Measurements from ENCODE around the gene UTF1. TPM values are rescaled to one million over a fixed set of nuclear protein-coding genes. Genes with fewer than 3 reads are reported as not detected.

Gene UTF1
- total RNA-seq, 3 donors from 2014 or later = not detected

- peaks cover 0 to 23% of the 10 kb centered on the region in 2 donors for H3K27me3 ChIP-seq
- peaks cover 0 to 9% of the 10 kb centered on the region in 2 donors for H3K4me1 ChIP-seq
- H3K9me3 ChIP-seq = no peaks in the 10 kb centered on the region
- DNase-seq (ENCODE audit: low spot score in 2 of 2) = no peak
- H3K27ac ChIP-seq = no peak overlapping the region
- no peak overlapping the region for H3K4me3 ChIP-seq
- no peak for TF ChIP-seq POLR2A (IDR thresholded peaks at IDR 0.05)
- no peak for TF ChIP-seq POLR2AphosphoS5 (IDR thresholded peaks at IDR 0.05)
- TF ChIP-seq CTCF (IDR thresholded peaks at IDR 0.05) = no peak
- intact Hi-C loops (cut with DNase I; ENCODE audit: low total_unique reads) = no loop called here
- H3K36me3 ChIP-seq = no peaks in the 10 kb centered on the region
Measured at GRCh38 chr10:133273534-133274143, 43.6 kb downstream of the UTF1 start.

GRCh38 chr10:133274751-133275683 is 45.0 kb downstream of the UTF1 start:
- H3K4me3 ChIP-seq = peak overlapping the region in 1 of 3 donors; percentile 54

GRCh38 chr10:133275684-133276092 is 45.7 kb downstream of the UTF1 start:
- intact Hi-C loops (cut with DNase I; ENCODE audit: low total_unique reads) = no loop called here
- Histone ChIP-seq H3K4me1 (peaks cover 0 to 9% of the 10 kb centered on the region in 2 donors), H3K4me3 (peak overlapping the region; percentile 7 to 54 (median 26)), H3K9me3 (no peaks in the 10 kb centered on the region), H3K36me3 (no peaks in the 10 kb centered on the region), H3K27ac (no peak overlapping the region), H3K27me3 (peaks cover 0 to 23% of the 10 kb centered on the region in 2 donors)
- no peak for TF ChIP-seq POLR2AphosphoS5 (IDR thresholded peaks at IDR 0.05)
- DNase-seq (ENCODE audit: low spot score in 2 of 2) = no peak

More at GRCh38 chr10:133274751-133275683, 45.0 kb downstream of the UTF1 start:
- DNase-seq (ENCODE audit: low spot score in 2 of 2) = no peak
- H3K9me3 ChIP-seq = no peaks in the 10 kb centered on the region
- intact Hi-C loops (cut with DNase I; ENCODE audit: low total_unique reads) = no loop called here
- no peaks in the 10 kb centered on the region for H3K36me3 ChIP-seq
- peaks cover 0 to 9% of the 10 kb centered on the region in 2 donors for H3K4me1 ChIP-seq
- TF ChIP-seq POLR2A (IDR thresholded peaks at IDR 0.05) = no peak
- TF ChIP-seq CTCF (IDR thresholded peaks at IDR 0.05) = no peak
- TF ChIP-seq POLR2AphosphoS5 (IDR thresholded peaks at IDR 0.05) = no peak
- peaks cover 0 to 23% of the 10 kb centered on the region in 2 donors for H3K27me3 ChIP-seq
- no peak overlapping the region for H3K27ac ChIP-seq

GRCh38 chr10:133276100-133276434 is 46.0 kb downstream of the UTF1 start:
- TF ChIP-seq POLR2AphosphoS5 (IDR thresholded peaks at IDR 0.05) = no peak
- TF ChIP-seq POLR2A (IDR thresholded peaks at IDR 0.05) = no peak
- TF ChIP-seq CTCF (IDR thresholded peaks at IDR 0.05) = no peak
- Histone ChIP-seq H3K4me3 (peak overlapping the region; percentile 7 to 54 (median 26)), H3K27me3 (peaks cover 0 to 23% of the 10 kb centered on the region in 2 donors), H3K27ac (no peak overlapping the region), H3K36me3 (no peaks in the 10 kb centered on the region), H3K9me3 (no peaks in the 10 kb centered on the region), H3K4me1 (peaks cover 0 to 9% of the 10 kb centered on the region in 2 donors)
- no peak for DNase-seq (ENCODE audit: low spot score in 2 of 2)
- intact Hi-C loops (cut with DNase I; ENCODE audit: low total_unique reads) = no loop called here

GRCh38 chr10:133276435-133277201 is 46.6 kb downstream of the UTF1 start, which contains the start of gene ADAM8:
Gene ADAM8, minus strand, starts transcription at chr10:133276868. Its CDS starts 51 bp downstream, at chr10:133276817.
- Histone ChIP-seq H3K27ac (no peak within 1 kb of the TSS), H3K9me3 (no peaks in the 10 kb centered on the region), H3K36me3 (no peaks in the 10 kb centered on the region), H3K4me1 (peaks cover 0 to 9% of the 10 kb centered on the region in 2 donors), H3K27me3 (peaks cover 0 to 23% of the 10 kb centered on the region in 2 donors), H3K4me3 (peak within 1 kb of the TSS; percentile 11 to 54 (median 26))
- DNase-seq (ENCODE audit: low spot score in 2 of 2) = no peak
- TF ChIP-seq POLR2A (IDR thresholded peaks at IDR 0.05) = no peak
- no peak for TF ChIP-seq POLR2AphosphoS5 (IDR thresholded peaks at IDR 0.05)
- TF ChIP-seq CTCF (IDR thresholded peaks at IDR 0.05) = no peak
- intact Hi-C loops (cut with DNase I; ENCODE audit: low total_unique reads) = no loop called here
